Upper lobe of right lung (tissue), 1 donor: Measurements from ENCODE around the gene CDC25B. TPM values are rescaled to one million over a fixed set of nuclear protein-coding genes. Genes with fewer than 3 reads are reported as not detected.

Experiments used
- ATAC-seq: fragments of 200-7000 bp; cut with Tn5 transposase; one replicate; pipeline ENCODE4 v1.9.1; 2020; ENCODE audit warnings: mild to moderate bottlenecking, moderate library complexity
- DNase-seq: peaks from one replicate; pipeline ENCODE4 v3.0.0-alpha.2; 2020
- H3K27ac ChIP-seq: fragments of 200-600 bp; one replicate; pipeline ENCODE4 v1.8.0; 2022
- H3K27me3 ChIP-seq: fragments of 200-600 bp; one replicate; pipeline ENCODE4 v1.8.0; 2022; ENCODE audit warnings: mild to moderate bottlenecking
- H3K36me3 ChIP-seq: fragments of 200-600 bp; one replicate; pipeline ENCODE4 v1.8.0; 2022
- H3K4me1 ChIP-seq: fragments of 200-600 bp; one replicate; pipeline ENCODE4 v1.8.0; 2022
- H3K4me3 ChIP-seq: fragments of 200-600 bp; one replicate; pipeline ENCODE4 v1.8.0; 2022; ENCODE audit warnings: mild to moderate bottlenecking
- H3K9me3 ChIP-seq: fragments of 200-600 bp; one replicate; pipeline ENCODE4 v1.8.0; 2022
- CTCF ChIP-seq: fragments of 200-600 bp; IDR thresholded peaks from one replicate; pipeline ENCODE4 v1.8.0; 2022; ENCODE audit warnings: antibody characterized with exemption
- intact Hi-C: fragments of 100-400 bp; cut with DNase I; formaldehyde crosslinking; loops from one replicate; pipeline ENCODE4 v1.11.0; 2022
- total RNA-seq: library from RNA; stranded (reverse); fragmentation: NEBNext Ultra II Directional; extraction: Animal tissue kit (Norgen Biotek cat#: 25700); gene quantifications from one replicate; pipeline ENCODE4 v1.2.1, GENCODE V29; 2021
- donor health status: DM: no; HTN: yes; CAD: no; lungs with severe emphysema.

The CDC25B gene
- total RNA-seq, 1 donor from 2014 or later = 136 TPM

DNA sequence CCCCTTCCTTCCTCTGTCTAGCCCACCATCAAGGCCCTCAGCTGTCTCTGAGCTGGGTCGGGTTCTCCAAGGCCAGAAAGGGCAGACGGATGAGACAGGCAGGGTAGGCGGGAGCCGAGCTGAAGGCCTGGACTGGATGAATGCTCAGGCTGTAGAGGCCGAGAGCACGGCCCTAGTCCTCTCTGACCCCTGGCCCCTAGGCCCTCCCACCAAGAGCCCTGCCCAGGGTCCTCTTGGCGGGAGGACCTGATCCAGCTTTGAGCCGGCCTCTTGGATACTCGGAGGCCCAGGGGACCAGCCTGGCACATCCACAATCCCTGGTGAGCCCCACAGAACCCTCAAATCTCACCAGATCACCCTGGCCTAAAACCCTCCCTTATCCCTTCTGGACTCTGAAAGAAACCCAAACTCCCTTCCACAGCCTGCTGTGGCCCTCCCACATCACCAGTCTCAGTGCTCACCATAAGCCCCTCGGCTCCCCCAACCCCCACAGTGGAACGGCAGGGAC lies 36.7 kb upstream of the CDC25B start:
- H3K36me3 ChIP-seq = peaks cover 8% of the 10 kb centered on the region
- H3K27ac ChIP-seq = no peak overlapping the region
- peaks cover 12% of the 10 kb centered on the region for H3K4me1 ChIP-seq
- ATAC-seq (no peak), DNase-seq (no peak)
- TF ChIP-seq CTCF = no peak
- H3K27me3 ChIP-seq = no peaks in the 10 kb centered on the region
- intact Hi-C loops = no loop called here
- no peak overlapping the region for H3K4me3 ChIP-seq
- H3K9me3 ChIP-seq = no peaks in the 10 kb centered on the region

- TF ChIP-seq CTCF = no peak
- Histone ChIP-seq H3K4me3 (no peak overlapping the region), H3K27ac (no peak overlapping the region), H3K27me3 (no peaks in the 10 kb centered on the region), H3K36me3 (peaks cover 8% of the 10 kb centered on the region), H3K9me3 (no peaks in the 10 kb centered on the region), H3K4me1 (peaks cover 12% of the 10 kb centered on the region)
- DNase-seq = no peak
- intact Hi-C loops = no loop called here
- no peak for ATAC-seq
These were observed 36.2 kb upstream of the CDC25B start for GRCh38 chr20:3759884-3760283.

DNA sequence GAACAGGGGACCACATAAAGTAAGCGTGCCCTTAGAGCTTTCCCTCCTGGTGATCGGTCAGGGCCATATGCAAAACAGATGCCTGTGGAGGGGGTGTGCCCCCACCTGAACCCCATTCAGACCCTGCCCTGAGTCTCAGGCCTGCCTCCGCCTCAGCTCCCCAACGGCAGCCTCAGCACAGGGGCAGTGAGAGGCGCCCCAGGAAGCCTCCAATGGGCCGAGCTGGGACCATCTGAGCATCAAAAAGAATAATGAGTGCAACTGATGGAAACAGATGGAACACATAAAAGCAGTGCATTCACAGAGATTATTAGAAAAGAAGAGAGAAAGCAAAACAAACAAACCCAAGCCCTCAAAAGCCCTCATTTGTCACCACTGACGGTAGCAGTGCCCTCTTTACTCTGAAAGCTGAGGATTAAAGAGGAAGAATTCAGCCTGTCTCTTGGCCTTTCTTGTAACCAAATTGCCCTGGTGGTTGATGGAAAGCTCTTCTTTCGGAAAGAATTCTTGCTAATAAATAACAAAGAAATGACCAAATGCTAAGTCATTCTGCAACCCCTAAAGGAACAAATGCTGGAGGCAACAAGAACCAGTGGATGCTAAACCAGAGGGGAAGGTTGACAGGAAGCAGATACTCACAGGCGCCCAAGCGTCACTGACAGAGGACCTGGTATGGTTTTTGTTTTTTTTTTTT lies 35.3 kb upstream of the CDC25B start:
- Histone ChIP-seq H3K4me1 (peaks cover 12% of the 10 kb centered on the region), H3K27ac (no peak overlapping the region), H3K4me3 (no peak overlapping the region), H3K36me3 (peaks cover 8% of the 10 kb centered on the region), H3K27me3 (no peaks in the 10 kb centered on the region), H3K9me3 (no peaks in the 10 kb centered on the region)
- intact Hi-C loops = no loop called here
- no peak for DNase-seq
- no peak for TF ChIP-seq CTCF
- no peak for ATAC-seq

GRCh38 chr20:3763671-3764601 lies 32.2 kb upstream of the CDC25B start:
- peaks cover 4% of the 10 kb centered on the region for H3K36me3 ChIP-seq
- TF ChIP-seq CTCF = no peak
- H3K9me3 ChIP-seq = no peaks in the 10 kb centered on the region
- no peak overlapping the region for H3K27ac ChIP-seq
- H3K27me3 ChIP-seq = no peaks in the 10 kb centered on the region
- DNase-seq (no peak), ATAC-seq (peak; percentile 22)
- no peak overlapping the region for H3K4me3 ChIP-seq
- peaks cover 18% of the 10 kb centered on the region for H3K4me1 ChIP-seq
- intact Hi-C loops = no loop called here

- DNase-seq (no peak), ATAC-seq (no peak)
- H3K27ac ChIP-seq = no peak overlapping the region
- TF ChIP-seq CTCF = no peak
- intact Hi-C loops = no loop called here
- H3K36me3 ChIP-seq = peaks cover 4% of the 10 kb centered on the region
- no peak overlapping the region for H3K4me3 ChIP-seq
- peaks cover 19% of the 10 kb centered on the region for H3K4me1 ChIP-seq
- H3K27me3 ChIP-seq = no peaks in the 10 kb centered on the region
- no peaks in the 10 kb centered on the region for H3K9me3 ChIP-seq
These were observed 31.5 kb upstream of the CDC25B start for GRCh38 chr20:3764659-3765058.
